Esophagus squamous epithelium (tissue), 5 donors: Measurements from ENCODE around the gene TECPR2. TPM values are rescaled to one million over a fixed set of nuclear protein-coding genes. Genes with fewer than 3 reads are reported as not detected.

ENCODE experiments used
- DNase-seq: peaks from one replicate; lab custom pipeline; 2025; lab: John Stamatoyannopoulos, UW
- H3K27ac ChIP-seq, 4 donors: fragments of 200-600 bp; sonication (generic); one replicate each; pipeline ENCODE4 v1.5.1; 2016 to 2019; ENCODE audit warnings: mild to moderate bottlenecking in 1 of 4
- H3K27me3 ChIP-seq, 4 donors: fragments of 200-600 bp; sonication (generic); 1 replicate in 3 of 4; 2 replicates in 1 of 4; pipeline versions ENCODE4 v1.5.1 to v1.6.0; 2017 to 2021; ENCODE audit warnings: antibody characterized with exemption in 1 of 4
- H3K36me3 ChIP-seq, 3 donors: fragments of 200-600 bp; sonication (generic); one replicate each; pipeline ENCODE4 v1.5.1; 2016 to 2019
- H3K4me1 ChIP-seq, 3 donors: fragments of 200-600 bp; sonication (generic); one replicate each; pipeline ENCODE4 v1.5.1; 2017 to 2019
- H3K4me3 ChIP-seq, 4 donors: fragments of 200-600 bp; sonication (generic); 1 replicate in 3 of 4; 2 replicates in 1 of 4; pipeline ENCODE4 v1.5.1; 2016 to 2019; ENCODE audit warnings: mild to moderate bottlenecking in 2 of 4, moderate library complexity in 1 of 4
- H3K9me3 ChIP-seq, 3 donors: fragments of 200-600 bp; sonication (generic); one replicate each; pipeline ENCODE4 v1.5.1; 2016 to 2019
- POLR2A ChIP-seq, 4 donors: fragments of 450-650 bp; IDR thresholded peaks; one replicate each; pipeline ENCODE4 v1.6.1; 2017; ENCODE audit warnings: antibody characterized with exemption in 4 of 4, mild to moderate bottlenecking in 4 of 4, moderate library complexity in 3 of 4
- WGBS, 2 donors: methylation state at CpG; one replicate each; pipeline ENCODE4 v1.1.5; 2018; 5-methylcytosine and 5-hydroxymethylcytosine counted together
- intact Hi-C: fragments of 100-400 bp; cut with DNase I; formaldehyde crosslinking; loops from one replicate; pipeline ENCODE4 v1.15.0; 2022
- total RNA-seq, 4 donors: library from RNA; depleted of rRNA; stranded (reverse); fragments of >200 nt; gene quantifications; one replicate each; pipeline ENCODE4 v1.1.0, GENCODE V29; 2016
- TF ChIP-seq, protein P1 (sequence below), 6 experiments: fragments of 450-650 bp in 4 of 6; fragments of 200-600 bp in 2 of 6; sonication (generic) in 2 of 6; IDR thresholded peaks; one replicate each; pipeline ENCODE4 v1.5.1; 2016 to 2019; ENCODE audit warnings: antibody characterized with exemption in 6 of 6, mild to moderate bottlenecking in 4 of 6, moderate library complexity in 4 of 6
- donor health status: DM: yes; HTN: yes; CAD: no.

The TECPR2 gene
- total RNA-seq, 4 donors from 2014 or later: 5.4 to 18.1 (median 12.9) TPM

GRCh38 chr14:102344084-102344483, 18.7 kb upstream of the TECPR2 start:
- 86 to 92% methylated on average over 4 to 5 of the region's 7 CpGs for WGBS, 2 donors
- H3K27ac ChIP-seq: no peak overlapping the region
- DNase-seq: no peak
- H3K9me3 ChIP-seq: no peaks in the 10 kb centered on the region
- H3K4me3 ChIP-seq: no peak overlapping the region
- intact Hi-C loops: no loop called here
- H3K36me3 ChIP-seq: peaks cover 0 to 99% (median 46%) of the 10 kb centered on the region in 3 donors
- H3K4me1 ChIP-seq: no peaks in the 10 kb centered on the region
- TF ChIP-seq, protein P1, sequence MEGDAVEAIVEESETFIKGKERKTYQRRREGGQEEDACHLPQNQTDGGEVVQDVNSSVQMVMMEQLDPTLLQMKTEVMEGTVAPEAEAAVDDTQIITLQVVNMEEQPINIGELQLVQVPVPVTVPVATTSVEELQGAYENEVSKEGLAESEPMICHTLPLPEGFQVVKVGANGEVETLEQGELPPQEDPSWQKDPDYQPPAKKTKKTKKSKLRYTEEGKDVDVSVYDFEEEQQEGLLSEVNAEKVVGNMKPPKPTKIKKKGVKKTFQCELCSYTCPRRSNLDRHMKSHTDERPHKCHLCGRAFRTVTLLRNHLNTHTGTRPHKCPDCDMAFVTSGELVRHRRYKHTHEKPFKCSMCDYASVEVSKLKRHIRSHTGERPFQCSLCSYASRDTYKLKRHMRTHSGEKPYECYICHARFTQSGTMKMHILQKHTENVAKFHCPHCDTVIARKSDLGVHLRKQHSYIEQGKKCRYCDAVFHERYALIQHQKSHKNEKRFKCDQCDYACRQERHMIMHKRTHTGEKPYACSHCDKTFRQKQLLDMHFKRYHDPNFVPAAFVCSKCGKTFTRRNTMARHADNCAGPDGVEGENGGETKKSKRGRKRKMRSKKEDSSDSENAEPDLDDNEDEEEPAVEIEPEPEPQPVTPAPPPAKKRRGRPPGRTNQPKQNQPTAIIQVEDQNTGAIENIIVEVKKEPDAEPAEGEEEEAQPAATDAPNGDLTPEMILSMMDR (IDR thresholded peaks at IDR 0.05): no peak
- no peak for TF ChIP-seq POLR2A (IDR thresholded peaks at IDR 0.05)
- H3K27me3 ChIP-seq: no peaks in the 10 kb centered on the region

DNA sequence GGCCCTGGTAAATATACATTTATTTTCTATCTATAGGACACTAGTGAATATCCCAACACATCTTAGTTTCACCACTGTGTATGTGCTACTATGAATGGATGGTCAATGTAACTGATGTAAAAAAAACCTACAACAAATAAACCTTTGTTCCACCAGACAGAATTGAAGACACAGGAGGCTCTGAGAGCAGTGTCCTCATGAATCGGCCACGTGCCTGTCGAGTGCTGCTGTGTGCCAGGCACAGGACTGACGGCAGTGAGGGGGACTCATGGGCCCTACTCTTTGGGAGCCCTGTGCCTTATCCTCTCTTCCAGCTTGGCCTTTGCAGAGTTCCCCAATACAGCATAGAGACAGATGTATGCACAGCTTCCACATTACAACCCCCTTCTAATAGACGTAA, 18.3 kb upstream of the TECPR2 start:
- H3K36me3 ChIP-seq: peaks cover 0 to 99% (median 47%) of the 10 kb centered on the region in 3 donors
- no peak for DNase-seq
- H3K27ac ChIP-seq: no peak overlapping the region
- no peak overlapping the region for H3K4me3 ChIP-seq
- 86 to 92% methylated on average over 2 to 5 of the region's 5 CpGs for WGBS, 2 donors
- intact Hi-C loops: no loop called here
- no peaks in the 10 kb centered on the region for H3K9me3 ChIP-seq
- no peaks in the 10 kb centered on the region for H3K27me3 ChIP-seq
- TF ChIP-seq, protein P1 (IDR thresholded peaks at IDR 0.05): no peak
- TF ChIP-seq POLR2A (IDR thresholded peaks at IDR 0.05): no peak
- H3K4me1 ChIP-seq: no peaks in the 10 kb centered on the region

GRCh38 chr14:102345232-102345631, 17.5 kb upstream of the TECPR2 start:
- Histone ChIP-seq H3K36me3 (peaks cover 0 to 100% (median 51%) of the 10 kb centered on the region in 3 donors), H3K4me1 (no peaks in the 10 kb centered on the region), H3K9me3 (no peaks in the 10 kb centered on the region), H3K27ac (no peak overlapping the region), H3K27me3 (no peaks in the 10 kb centered on the region), H3K4me3 (no peak overlapping the region)
- WGBS, 2 donors: 81 to 86% methylated on average over 2 to 3 of the region's 3 CpGs
- TF ChIP-seq, protein P1 (IDR thresholded peaks at IDR 0.05): no peak
- no peak for TF ChIP-seq POLR2A (IDR thresholded peaks at IDR 0.05)
- no peak for DNase-seq
- intact Hi-C loops: no loop called here

DNA sequence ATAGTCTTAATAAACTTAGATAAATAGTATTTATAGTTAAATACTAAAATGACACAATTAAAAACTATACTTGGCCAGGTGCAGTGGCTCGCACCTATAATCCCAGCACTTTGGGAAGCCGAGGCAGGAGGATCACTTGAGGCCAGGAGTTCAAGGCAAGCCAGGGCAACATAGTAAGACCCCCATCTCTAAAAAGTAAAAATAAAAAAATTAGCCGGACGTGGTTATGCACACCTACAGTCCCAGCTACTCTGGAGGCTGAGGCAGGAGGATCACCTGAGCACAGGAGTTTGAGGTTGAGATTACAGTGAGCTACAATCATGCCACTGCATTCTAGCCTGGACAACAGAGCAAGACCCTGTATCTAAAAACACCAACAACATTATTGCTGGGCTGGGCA, 16.1 kb upstream of the TECPR2 start:
- TF ChIP-seq POLR2A (IDR thresholded peaks at IDR 0.05): no peak
- TF ChIP-seq, protein P1 (IDR thresholded peaks at IDR 0.05): no peak
- H3K4me3 ChIP-seq: no peak overlapping the region
- no peaks in the 10 kb centered on the region for H3K9me3 ChIP-seq
- no peak overlapping the region for H3K27ac ChIP-seq
- H3K27me3 ChIP-seq: no peaks in the 10 kb centered on the region
- DNase-seq: no peak
- 90 to 98% methylated on average over 4 of the region's 4 CpGs for WGBS, 2 donors
- peaks cover 0 to 100% (median 51%) of the 10 kb centered on the region in 3 donors for H3K36me3 ChIP-seq
- H3K4me1 ChIP-seq: peaks cover 0 to 1% (median 0%) of the 10 kb centered on the region in 3 donors
- intact Hi-C loops: no loop called here

DNA sequence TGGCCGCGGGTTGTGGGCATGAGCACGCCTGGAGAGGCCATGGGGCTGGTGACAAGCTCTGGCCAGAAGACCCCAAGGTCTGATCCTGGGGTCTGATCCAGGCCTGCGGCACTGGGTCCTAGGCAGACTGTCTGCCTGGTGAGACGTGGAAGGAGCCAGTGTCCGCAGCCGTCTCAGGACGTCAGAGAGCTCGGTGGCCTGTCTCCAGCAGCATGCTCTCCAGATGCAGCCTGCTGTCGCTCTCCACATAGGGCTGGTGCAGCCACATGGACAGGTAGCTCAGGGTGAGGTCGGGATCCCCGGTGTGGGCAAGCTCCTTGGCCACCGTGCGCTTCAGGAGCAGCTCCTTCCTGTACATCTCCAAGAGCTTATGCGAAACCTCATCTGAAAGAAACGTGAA, 14.4 kb upstream of the TECPR2 start:
- Histone ChIP-seq H3K9me3 (no peaks in the 10 kb centered on the region), H3K36me3 (peaks cover 0 to 100% (median 48%) of the 10 kb centered on the region in 3 donors), H3K4me1 (peaks cover 0 to 6% (median 0%) of the 10 kb centered on the region in 3 donors), H3K27ac (no peak overlapping the region), H3K4me3 (no peak overlapping the region), H3K27me3 (no peaks in the 10 kb centered on the region)
- whole genome bisulfite sequencing, 2 donors: 82 to 87% methylated on average over 4 to 10 of the region's 16 CpGs
- TF ChIP-seq, protein P1 (IDR thresholded peaks at IDR 0.05): no peak
- TF ChIP-seq POLR2A (IDR thresholded peaks at IDR 0.05): no peak
- intact Hi-C loops: no loop called here
- no peak for DNase-seq
